ENCODE data around the gene KLF11. TPM values are rescaled to one million over a fixed set of nuclear protein-coding genes. Genes with fewer than 3 reads are reported as not detected.
A peak's percentile ranks its signal among the peaks of the same experiment; 100 is the strongest.

The KLF11 gene
- total RNA-seq: 10 to 100 TPM; 14.3 to 38.7 (median 23.4) TPM

- peaks cover 4 to 25% (median 14%) of the 10 kb centered on the region in 4 donors for H3K36me3 ChIP-seq
- peak within 1 kb of the TSS; percentile 58 to 72 (median 66) for H3K4me3 ChIP-seq
- WGBS, 2 donors: 0% methylated on average over 12 of the region's 104 CpGs; no CpG with 5 or more reads in 1 of the 2 donors
- H3K4me1 ChIP-seq: peaks cover 45 to 84% (median 58%) of the 10 kb centered on the region in 4 donors
- peak; percentile 93 to 99 for DNase-seq
- peak within 1 kb of the TSS; percentile 94 to 97 (median 95) for H3K27ac ChIP-seq
- TF ChIP-seq POLR2A (IDR thresholded peaks at IDR 0.05) (peak in 3 of 4 donors; percentile 33 to 88 (median 74)), POLR2AphosphoS5 (IDR thresholded peaks at IDR 0.05) (peak in 1 of 2 donors; percentile 56), EP300 (IDR thresholded peaks at IDR 0.05) (peak in 1 of 4 donors; percentile 92), CTCF (IDR thresholded peaks at IDR 0.05) (peak in 3 of 6 experiments; percentile 15 to 62 (median 38))
- H3K9me3 ChIP-seq: no peaks in the 10 kb centered on the region
- peak; percentile 86 to 88 for ATAC-seq (ENCODE audit: low FRiP score in 2 of 2)
- no peaks in the 10 kb centered on the region for H3K27me3 ChIP-seq
Observed at GRCh38 chr2:10043256-10043905, at the start of gene KLF11. Gene KLF11 (plus strand): TSS chr2:10043550. CDS start chr2:10043717, 167 bp downstream.

- TF ChIP-seq CTCF (IDR thresholded peaks at IDR 0.05) (no peak), POLR2AphosphoS5 (IDR thresholded peaks at IDR 0.05) (no peak), EP300 (IDR thresholded peaks at IDR 0.05) (no peak), POLR2A (IDR thresholded peaks at IDR 0.05) (no peak)
- Histone ChIP-seq H3K4me3 (no peak overlapping the region), H3K36me3 (peaks cover 0 to 10% (median 0%) of the 10 kb centered on the region in 4 donors), H3K27me3 (no peaks in the 10 kb centered on the region), H3K4me1 (peaks cover 8 to 26% (median 12%) of the 10 kb centered on the region in 4 donors), H3K9me3 (no peaks in the 10 kb centered on the region), H3K27ac (peak overlapping the region in 2 of 4 donors; percentile 54 to 68)
- WGBS, 2 donors: 94 to 99% methylated on average over 11 of the region's 11 CpGs
- ATAC-seq (ENCODE audit: low FRiP score in 2 of 2) (no peak), DNase-seq (no peak)
Observed at GRCh38 chr2:9994462-9994861, 48.9 kb upstream of the KLF11 start.

- Histone ChIP-seq H3K4me3 (no peak overlapping the region), H3K27ac (peak overlapping the region in 3 of 4 donors; percentile 8 to 68 (median 54)), H3K9me3 (no peaks in the 10 kb centered on the region), H3K4me1 (peaks cover 8 to 26% (median 12%) of the 10 kb centered on the region in 4 donors), H3K36me3 (peaks cover 0 to 10% (median 0%) of the 10 kb centered on the region in 4 donors), H3K27me3 (no peaks in the 10 kb centered on the region)
- no peak for DNase-seq
- ATAC-seq (ENCODE audit: low FRiP score in 2 of 2): no peak
- TF ChIP-seq EP300 (IDR thresholded peaks at IDR 0.05) (no peak), POLR2AphosphoS5 (IDR thresholded peaks at IDR 0.05) (peak in 1 of 2 donors; percentile 26)
- 68 to 78% methylated on average over 5 of the region's 5 CpGs for whole genome bisulfite sequencing, 2 donors
Observed at GRCh38 chr2:9995059-9995458, 48.3 kb upstream of the KLF11 start.

GRCh38 chr2:9996321-9996720 is 47.0 kb upstream of the KLF11 start:
- 89 to 91% methylated on average over 7 of the region's 7 CpGs for WGBS, 2 donors
- Histone ChIP-seq H3K4me3 (no peak overlapping the region), H3K27me3 (no peaks in the 10 kb centered on the region), H3K4me1 (peaks cover 6 to 19% (median 10%) of the 10 kb centered on the region in 4 donors), H3K36me3 (peaks cover 0 to 19% (median 0%) of the 10 kb centered on the region in 4 donors), H3K9me3 (no peaks in the 10 kb centered on the region), H3K27ac (no peak overlapping the region)
- DNase-seq (no peak), ATAC-seq (ENCODE audit: low FRiP score in 2 of 2) (no peak)
- no peak for TF ChIP-seq CTCF (IDR thresholded peaks at IDR 0.05)
- TF ChIP-seq POLR2A (IDR thresholded peaks at IDR 0.05): no peak
- no peak for TF ChIP-seq EP300 (IDR thresholded peaks at IDR 0.05)
- no peak for TF ChIP-seq POLR2AphosphoS5 (IDR thresholded peaks at IDR 0.05)

- 69 to 85% methylated on average over 6 to 7 of the region's 7 CpGs for WGBS, 2 donors
- ATAC-seq (ENCODE audit: low FRiP score in 2 of 2) (no peak), DNase-seq (peak in 1 of 2 donors; percentile 4)
- TF ChIP-seq EP300 (IDR thresholded peaks at IDR 0.05) (no peak), POLR2AphosphoS5 (IDR thresholded peaks at IDR 0.05) (no peak), POLR2A (IDR thresholded peaks at IDR 0.05) (no peak), CTCF (IDR thresholded peaks at IDR 0.05) (no peak)
- Histone ChIP-seq H3K4me3 (no peak overlapping the region), H3K36me3 (peaks cover 0 to 19% (median 0%) of the 10 kb centered on the region in 4 donors), H3K4me1 (peaks cover 0 to 7% (median 4%) of the 10 kb centered on the region in 4 donors), H3K27me3 (no peaks in the 10 kb centered on the region), H3K27ac (no peak overlapping the region), H3K9me3 (no peaks in the 10 kb centered on the region)
Observed at GRCh38 chr2:9997936-9998335, 45.4 kb upstream of the KLF11 start.

Measured in upper lobe of left lung (tissue), 6 donors.